GM23338 (cell line): Measurements from ENCODE around the gene CSRP2.
A peak's percentile ranks its signal among the peaks of the same experiment; 100 is the strongest.

Experiments
- CTCF ChIP-seq, 2 experiments: fragments of 200-600 bp in 1 of 2; sonication (generic) in 1 of 2; conservative IDR thresholded peaks; 2 replicates each; pipeline versions ENCODE4 v1.5.1 to v1.6.1; 2016 to 2017; ENCODE audit warnings: antibody characterized with exemption in 2 of 2, low read depth in 2 of 2, mild to moderate bottlenecking in 2 of 2, moderate library complexity in 1 of 2
- EZH2 ChIP-seq: fragments of 200-600 bp; sonication (generic); IDR thresholded peaks from one replicate; pipeline ENCODE4 v1.8.0; 2017; ENCODE audit warnings: antibody characterized with exemption, mild to moderate bottlenecking, low read depth; ENCODE audit not compliant: unreplicated experiment
- EZH2phosphoT487 ChIP-seq: fragments of 200-600 bp; sonication (generic); IDR thresholded peaks from one replicate; pipeline ENCODE4 v1.8.1; 2018; ENCODE audit warnings: antibody characterized with exemption; ENCODE audit not compliant: unreplicated experiment
- REST ChIP-seq: IDR thresholded peaks from one replicate; pipeline ENCODE4 v1.6.1; 2018; ENCODE audit warnings: antibody characterized with exemption; ENCODE audit not compliant: unreplicated experiment

- TF ChIP-seq CTCF (conservative IDR thresholded peaks at IDR 0.05; ENCODE audit: low read depth in 2 of 2) (peak in 1 of 2 experiments; percentile 17; a peak in 1 of 4 replicates), EZH2 (no peak), REST (no peak), EZH2phosphoT487 (no peak)
Measured at GRCh38 chr12:76876696-76877229, 2.1 kb downstream of the CSRP2 start.
